Activated naive CD8-positive, alpha-beta T cell treated with anti-CD3 and anti-CD28 coated beads for 36 hours (primary cell): ENCODE measurements around the gene IRF6. TPM values are rescaled to one million over a fixed set of nuclear protein-coding genes. Genes with fewer than 3 reads are reported as not detected.
"Not testable (repeated sequence)": the region's sequence is repeated elsewhere in the genome, so short reads cannot be mapped to it uniquely, and the experiment has no call there.

Experiments
- DNase-seq: peaks from one replicate; pipeline ENCODE4 v3.0.0; 2021
- H3K27ac Mint-ChIP-seq: one replicate; pipeline ENCODE4 v1.8.0; 2022; ENCODE audit warnings: mild to moderate bottlenecking, moderate library complexity, mixed read lengths
- H3K27me3 Mint-ChIP-seq: one replicate; pipeline ENCODE4 v1.8.0; 2022; ENCODE audit warnings: mild to moderate bottlenecking, mixed read lengths
- H3K36me3 Mint-ChIP-seq: one replicate; pipeline ENCODE4 v1.8.0; 2021; ENCODE audit warnings: mild to moderate bottlenecking, mixed read lengths
- H3K4me1 Mint-ChIP-seq: one replicate; pipeline ENCODE4 v1.8.0; 2021; ENCODE audit warnings: mixed read lengths
- H3K4me3 Mint-ChIP-seq: one replicate; pipeline ENCODE4 v1.8.0; 2022; ENCODE audit warnings: mild to moderate bottlenecking, moderate library complexity, mixed read lengths
- H3K9me3 Mint-ChIP-seq: one replicate; pipeline ENCODE4 v1.8.0; 2022; ENCODE audit warnings: mixed read lengths
- total RNA-seq, 2 experiments: library from RNA; stranded (reverse); gene quantifications; one replicate each; pipeline ENCODE4 v1.2.3, GENCODE V29; 2021

The IRF6 gene
- total RNA-seq, 2 experiments from 2014 or later: 2.1 to 2.4 TPM

DNA sequence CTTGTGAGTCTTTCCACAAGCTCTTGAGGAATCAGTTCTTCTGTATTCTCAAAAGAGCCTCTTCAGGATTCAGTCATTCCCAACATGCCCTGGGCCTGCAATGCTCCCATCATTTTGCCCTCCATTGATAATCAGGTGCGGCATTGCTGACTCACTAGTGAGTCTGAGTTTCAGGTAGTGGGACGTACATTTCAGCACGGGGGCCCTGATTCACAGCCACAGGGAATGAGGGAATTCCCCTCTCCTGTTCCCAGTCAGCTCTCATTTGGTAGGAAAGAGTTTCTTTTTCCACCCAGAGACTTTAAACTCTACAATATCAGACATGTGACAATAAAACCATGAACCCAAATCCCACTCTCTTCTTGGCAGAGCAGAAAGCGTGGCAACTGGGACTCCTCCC is 3.7 kb upstream of the IRF6 start:
- Mint-ChIP-seq H3K4me1 (peaks cover 20% of the 10 kb centered on the region), H3K27me3 (no peaks in the 10 kb centered on the region), H3K27ac (no peak overlapping the region), H3K36me3 (no peaks in the 10 kb centered on the region), H3K9me3 (no peaks in the 10 kb centered on the region), H3K4me3 (no peak overlapping the region)
- DNase-seq: no peak

DNA sequence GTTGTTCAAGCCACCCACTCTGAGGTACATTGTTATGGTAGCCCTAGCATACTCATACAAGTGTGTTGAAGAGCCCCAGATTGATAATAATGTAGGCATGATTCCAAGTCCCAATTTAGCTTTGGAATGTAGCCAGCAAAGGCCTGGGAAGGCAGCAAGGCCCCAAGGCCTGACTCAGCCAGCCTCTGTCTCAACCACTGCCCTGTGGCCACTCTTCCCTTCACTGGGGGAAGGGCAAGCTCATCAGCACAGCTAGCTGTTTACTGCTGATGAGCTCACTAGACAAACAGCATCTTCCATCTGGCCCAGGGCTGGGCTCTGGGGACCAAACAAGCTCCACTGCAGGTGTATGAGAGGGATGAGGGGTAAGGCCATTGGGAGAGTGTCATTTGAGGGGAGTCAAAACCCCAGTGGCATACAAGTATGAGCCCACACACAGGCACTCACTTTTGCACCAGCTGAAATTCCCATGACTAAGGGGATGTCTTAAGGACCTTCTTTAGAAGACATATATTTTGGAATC is 2.2 kb upstream of the IRF6 start:
- Mint-ChIP-seq H3K4me3 (no peak overlapping the region), H3K27me3 (no peaks in the 10 kb centered on the region), H3K9me3 (no peaks in the 10 kb centered on the region), H3K36me3 (no peaks in the 10 kb centered on the region), H3K27ac (no peak overlapping the region), H3K4me1 (peaks cover 25% of the 10 kb centered on the region)
- no peak for DNase-seq

DNA sequence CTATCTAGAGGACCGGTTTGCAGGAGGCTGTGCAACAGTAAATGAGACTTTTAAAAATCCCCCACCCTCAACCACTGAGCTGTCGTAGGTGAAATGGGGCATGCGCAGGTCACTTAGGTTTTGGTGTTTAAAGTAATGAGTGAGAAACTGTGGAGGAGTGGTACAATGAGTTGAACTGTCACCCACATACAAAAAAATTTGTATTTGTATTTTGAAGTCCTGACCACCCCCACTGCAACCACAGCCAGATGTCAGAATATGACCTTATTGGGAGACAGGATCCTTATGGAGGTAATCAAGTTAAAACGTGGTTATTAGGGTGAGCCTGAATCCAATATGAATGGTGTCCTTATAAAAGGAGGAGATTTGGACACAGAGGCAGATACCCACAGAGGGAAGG is 1.6 kb upstream of the IRF6 start:
- H3K4me3 Mint-ChIP-seq: no peak overlapping the region
- no peak for DNase-seq
- no peaks in the 10 kb centered on the region for H3K36me3 Mint-ChIP-seq
- H3K4me1 Mint-ChIP-seq: peaks cover 25% of the 10 kb centered on the region
- no peaks in the 10 kb centered on the region for H3K9me3 Mint-ChIP-seq
- H3K27ac Mint-ChIP-seq: no peak overlapping the region
- H3K27me3 Mint-ChIP-seq: no peaks in the 10 kb centered on the region

DNA sequence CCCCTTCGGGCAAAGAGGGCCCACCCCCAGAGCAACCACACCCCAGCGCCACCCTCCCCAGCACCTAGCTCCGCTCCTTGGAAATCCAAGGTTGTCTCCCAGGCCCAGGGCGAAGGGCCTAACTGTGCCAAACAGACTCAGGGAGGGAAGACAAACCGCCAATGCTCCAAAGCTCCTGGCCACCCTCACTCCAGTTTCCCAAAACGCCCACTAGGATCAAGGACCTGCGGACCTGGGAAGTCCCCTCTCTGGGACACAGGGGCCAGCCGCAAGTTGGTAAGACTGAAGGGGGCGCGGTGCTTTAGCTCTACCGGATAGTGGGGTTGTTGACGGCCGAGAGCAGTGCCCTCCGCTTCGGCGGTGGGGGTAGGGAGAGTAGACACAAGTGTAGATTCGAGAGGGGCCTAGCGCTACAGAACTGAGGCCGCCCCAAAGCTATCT is 581 bp downstream of the IRF6 start:
- H3K9me3 Mint-ChIP-seq: no peaks in the 10 kb centered on the region
- H3K4me1 Mint-ChIP-seq: peaks cover 25% of the 10 kb centered on the region
- no peak for DNase-seq
- H3K27me3 Mint-ChIP-seq: no peaks in the 10 kb centered on the region
- peak overlapping the region; percentile 87 for H3K4me3 Mint-ChIP-seq
- H3K36me3 Mint-ChIP-seq: no peaks in the 10 kb centered on the region
- no peak overlapping the region for H3K27ac Mint-ChIP-seq

DNA sequence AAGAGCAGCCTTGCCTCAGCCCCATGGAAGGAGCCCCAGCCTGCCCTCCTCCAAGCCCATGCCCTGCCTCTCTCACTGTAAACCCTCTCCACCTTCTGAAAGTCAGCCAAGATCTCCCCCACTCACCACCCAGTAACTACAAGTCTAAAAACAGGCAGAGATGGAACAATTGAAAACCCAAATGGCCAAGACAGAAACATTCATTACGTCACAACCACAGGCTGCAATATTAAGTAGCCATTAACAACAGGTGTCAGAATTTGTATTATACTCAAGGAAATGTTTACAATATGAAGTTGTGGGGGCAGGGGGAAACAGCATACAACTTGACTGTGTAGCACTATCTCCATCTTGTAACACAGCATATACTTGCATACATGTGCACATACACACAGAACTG is 2.4 kb downstream of the IRF6 start:
- no peaks in the 10 kb centered on the region for H3K27me3 Mint-ChIP-seq
- no peak for DNase-seq
- no peaks in the 10 kb centered on the region for H3K9me3 Mint-ChIP-seq
- H3K27ac Mint-ChIP-seq: no peak overlapping the region
- H3K4me1 Mint-ChIP-seq: peaks cover 25% of the 10 kb centered on the region
- H3K4me3 Mint-ChIP-seq: no peak overlapping the region
- H3K36me3 Mint-ChIP-seq: no peaks in the 10 kb centered on the region

DNA sequence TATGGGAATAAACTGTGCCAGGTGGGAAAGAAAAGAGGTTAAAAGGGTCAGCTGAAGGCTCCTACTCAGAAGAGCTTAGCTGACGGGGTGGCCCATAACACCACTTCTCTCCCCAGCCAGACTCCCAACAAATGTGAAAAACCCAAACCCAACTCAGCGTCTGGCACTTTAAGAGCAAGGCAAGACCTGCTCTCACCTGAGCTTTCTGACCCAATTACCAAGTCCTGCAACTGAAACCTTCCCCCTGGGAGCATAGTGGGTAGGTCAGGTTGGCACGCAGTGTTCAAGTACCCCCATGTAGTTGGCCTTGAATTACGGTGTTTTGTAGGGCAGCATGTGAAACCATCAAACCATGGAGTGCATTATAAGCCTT is 3.2 kb downstream of the IRF6 start:
- Mint-ChIP-seq H3K4me1 (peaks cover 25% of the 10 kb centered on the region), H3K9me3 (no peaks in the 10 kb centered on the region), H3K27me3 (no peaks in the 10 kb centered on the region), H3K36me3 (peaks cover 2% of the 10 kb centered on the region), H3K27ac (no peak overlapping the region), H3K4me3 (no peak overlapping the region)
- DNase-seq: no peak

DNA sequence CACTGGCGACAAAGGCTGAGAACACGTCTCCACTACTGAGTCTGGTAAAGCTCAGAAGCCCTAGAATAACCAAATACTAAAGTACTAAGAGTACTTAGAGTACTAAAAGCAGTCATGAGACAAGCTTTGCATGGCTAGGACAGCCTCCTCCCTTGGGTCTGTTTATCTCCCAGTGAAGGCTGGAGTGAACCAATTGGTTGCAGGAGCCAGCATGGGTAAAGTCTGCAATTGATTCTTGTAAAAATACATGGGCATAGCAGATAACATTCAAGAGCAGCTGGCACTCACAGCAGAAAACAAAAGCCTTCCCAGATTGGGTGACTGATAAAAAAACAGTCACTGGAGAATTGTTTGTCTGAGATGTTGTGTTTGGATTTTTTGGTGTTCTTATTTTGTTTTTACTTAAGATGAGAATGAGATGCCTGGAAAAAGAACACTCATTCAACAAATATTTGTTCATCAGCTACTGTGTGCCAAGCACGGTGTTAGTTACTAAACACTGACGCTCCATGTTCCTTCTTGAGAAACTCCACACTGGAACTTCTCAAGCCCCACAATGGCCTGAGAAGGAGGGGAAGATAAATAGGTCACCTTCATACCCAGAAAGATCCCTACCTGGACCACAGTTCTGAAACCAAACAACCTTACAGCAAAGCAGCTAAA is 3.7 kb downstream of the IRF6 start:
- no peak overlapping the region for H3K4me3 Mint-ChIP-seq
- H3K36me3 Mint-ChIP-seq: peaks cover 2% of the 10 kb centered on the region
- no peaks in the 10 kb centered on the region for H3K27me3 Mint-ChIP-seq
- H3K27ac Mint-ChIP-seq: no peak overlapping the region
- peaks cover 21% of the 10 kb centered on the region for H3K4me1 Mint-ChIP-seq
- H3K9me3 Mint-ChIP-seq: no peaks in the 10 kb centered on the region
- DNase-seq: no peak

DNA sequence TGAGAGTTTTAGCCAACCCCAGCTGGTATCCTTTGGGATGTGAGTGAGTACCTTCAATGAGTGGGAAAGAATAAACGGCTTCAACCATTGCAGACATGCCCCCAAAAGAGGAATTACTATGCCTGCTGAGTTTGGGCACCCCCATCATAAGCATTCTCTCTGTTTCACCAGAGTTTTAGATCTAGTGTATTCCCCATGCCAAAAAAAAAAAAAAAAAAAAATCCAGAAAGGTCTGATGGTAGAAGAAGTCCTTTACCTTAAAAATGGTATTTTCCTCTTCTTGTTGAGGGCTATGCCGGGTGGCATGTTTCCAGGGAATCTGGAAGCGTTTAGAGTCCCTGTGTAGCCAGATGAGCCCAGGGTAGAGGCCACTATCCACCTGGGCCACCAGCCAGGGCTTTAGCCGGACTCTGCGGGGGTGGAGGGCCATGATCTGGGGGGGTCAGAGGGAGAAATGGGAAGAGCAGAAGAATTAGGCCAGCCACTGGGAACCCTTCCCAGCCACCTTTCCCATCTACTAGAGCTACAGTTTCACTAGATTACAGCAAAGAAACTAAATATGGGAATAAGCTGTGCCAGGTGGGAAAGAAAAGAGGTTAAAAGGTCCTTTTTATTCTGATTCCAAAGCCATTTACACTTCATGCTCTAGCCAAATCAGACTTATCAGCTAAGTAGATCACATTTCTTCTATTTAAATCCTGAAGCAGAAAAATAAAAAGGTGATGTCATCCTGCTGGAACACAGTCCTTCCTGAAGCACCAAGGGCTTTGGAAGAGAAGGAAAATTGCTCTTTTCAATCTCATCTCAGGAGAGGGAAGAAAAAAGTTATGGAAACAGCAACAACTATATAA is 4.7 kb downstream of the IRF6 start:
- no peak overlapping the region for H3K27ac Mint-ChIP-seq
- no peaks in the 10 kb centered on the region for H3K9me3 Mint-ChIP-seq
- peaks cover 17% of the 10 kb centered on the region for H3K4me1 Mint-ChIP-seq
- no peak for DNase-seq
- peaks cover 2% of the 10 kb centered on the region for H3K36me3 Mint-ChIP-seq
- no peak overlapping the region for H3K4me3 Mint-ChIP-seq
- H3K27me3 Mint-ChIP-seq: no peaks in the 10 kb centered on the region

DNA sequence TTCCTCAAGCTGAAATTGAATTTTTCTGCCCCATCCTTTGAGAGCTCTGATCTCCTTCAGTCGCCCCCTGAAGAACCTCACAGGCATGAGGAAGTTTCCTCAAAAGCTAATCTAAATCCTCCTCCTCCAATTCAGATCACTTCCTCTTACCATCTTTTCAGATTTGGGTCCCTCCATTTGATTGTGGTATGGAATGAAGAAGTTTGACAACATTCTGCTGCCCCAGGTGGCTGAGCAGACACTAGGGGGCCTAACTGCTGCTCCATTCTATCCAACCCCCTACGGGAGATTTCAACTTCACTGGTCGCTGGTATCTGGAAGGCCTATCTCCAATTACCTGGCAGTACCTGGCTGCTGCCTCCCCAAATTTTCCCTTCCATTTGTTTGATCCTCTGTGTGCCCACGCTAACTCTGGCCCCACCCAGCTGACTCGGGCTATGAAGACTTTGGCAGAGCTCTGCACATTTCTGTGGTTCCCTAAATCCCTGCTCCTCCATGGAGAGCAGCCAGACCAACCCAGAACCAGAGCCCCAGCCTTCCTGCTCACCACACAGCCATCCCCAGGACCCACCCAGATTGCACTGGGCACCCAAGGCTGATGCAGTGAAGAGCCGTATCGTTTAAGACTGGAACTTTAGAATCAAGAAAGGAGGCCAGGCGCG is 7.8 kb downstream of the IRF6 start:
- Mint-ChIP-seq H3K9me3 (no peaks in the 10 kb centered on the region), H3K27me3 (no peaks in the 10 kb centered on the region), H3K36me3 (peaks cover 6% of the 10 kb centered on the region), H3K27ac (no peak overlapping the region), H3K4me3 (no peak overlapping the region), H3K4me1 (no peaks in the 10 kb centered on the region)
- DNase-seq: no peak

DNA sequence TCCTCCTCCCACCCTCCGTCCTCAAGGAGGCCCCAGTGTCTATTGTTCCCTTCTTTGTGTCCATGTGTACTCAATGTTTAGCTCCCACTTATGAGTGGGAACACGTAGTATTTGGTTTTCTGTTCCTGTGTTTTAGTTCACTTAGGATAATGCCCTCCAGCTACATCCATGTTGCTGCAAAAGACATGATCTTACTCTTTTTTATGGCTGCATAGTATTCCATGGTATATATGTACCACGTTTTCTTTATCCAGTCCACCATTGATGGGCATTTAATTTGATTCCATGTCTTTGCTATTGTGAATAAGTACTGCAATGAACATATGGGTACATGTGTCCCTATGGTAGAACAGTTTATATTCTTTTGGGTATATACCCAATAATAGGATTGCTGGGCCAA is 12.2 kb downstream of the IRF6 start:
- not testable (repeated sequence) for H3K27me3 Mint-ChIP-seq, H3K4me1 Mint-ChIP-seq, H3K27ac Mint-ChIP-seq, H3K9me3 Mint-ChIP-seq, H3K4me3 Mint-ChIP-seq, DNase-seq
- H3K36me3 Mint-ChIP-seq: peaks cover 11% of the 10 kb centered on the region

DNA sequence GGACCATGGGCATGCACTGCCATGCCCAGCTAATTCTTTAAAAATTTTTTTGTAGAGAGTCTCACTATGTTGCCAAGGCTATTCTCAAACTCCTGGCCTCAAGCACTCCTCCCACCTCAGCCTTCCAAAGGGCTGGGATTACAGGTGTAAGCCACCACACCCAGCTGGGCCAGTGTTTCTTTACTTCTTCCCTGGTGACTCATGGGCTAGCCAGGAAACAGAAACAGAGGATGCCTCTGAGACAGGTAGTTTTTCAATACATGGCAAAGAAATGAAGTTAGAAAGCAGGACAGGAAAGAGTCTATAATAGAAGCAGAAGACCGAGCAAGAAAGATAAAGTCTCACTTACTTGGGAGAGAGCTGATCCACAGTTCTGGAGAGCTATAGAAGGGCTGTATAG is 14.0 kb downstream of the IRF6 start:
- H3K9me3 Mint-ChIP-seq: no peaks in the 10 kb centered on the region
- H3K4me1 Mint-ChIP-seq: no peaks in the 10 kb centered on the region
- peaks cover 9% of the 10 kb centered on the region for H3K36me3 Mint-ChIP-seq
- H3K27ac Mint-ChIP-seq: no peak overlapping the region
- DNase-seq: no peak
- H3K4me3 Mint-ChIP-seq: no peak overlapping the region
- H3K27me3 Mint-ChIP-seq: no peaks in the 10 kb centered on the region

DNA sequence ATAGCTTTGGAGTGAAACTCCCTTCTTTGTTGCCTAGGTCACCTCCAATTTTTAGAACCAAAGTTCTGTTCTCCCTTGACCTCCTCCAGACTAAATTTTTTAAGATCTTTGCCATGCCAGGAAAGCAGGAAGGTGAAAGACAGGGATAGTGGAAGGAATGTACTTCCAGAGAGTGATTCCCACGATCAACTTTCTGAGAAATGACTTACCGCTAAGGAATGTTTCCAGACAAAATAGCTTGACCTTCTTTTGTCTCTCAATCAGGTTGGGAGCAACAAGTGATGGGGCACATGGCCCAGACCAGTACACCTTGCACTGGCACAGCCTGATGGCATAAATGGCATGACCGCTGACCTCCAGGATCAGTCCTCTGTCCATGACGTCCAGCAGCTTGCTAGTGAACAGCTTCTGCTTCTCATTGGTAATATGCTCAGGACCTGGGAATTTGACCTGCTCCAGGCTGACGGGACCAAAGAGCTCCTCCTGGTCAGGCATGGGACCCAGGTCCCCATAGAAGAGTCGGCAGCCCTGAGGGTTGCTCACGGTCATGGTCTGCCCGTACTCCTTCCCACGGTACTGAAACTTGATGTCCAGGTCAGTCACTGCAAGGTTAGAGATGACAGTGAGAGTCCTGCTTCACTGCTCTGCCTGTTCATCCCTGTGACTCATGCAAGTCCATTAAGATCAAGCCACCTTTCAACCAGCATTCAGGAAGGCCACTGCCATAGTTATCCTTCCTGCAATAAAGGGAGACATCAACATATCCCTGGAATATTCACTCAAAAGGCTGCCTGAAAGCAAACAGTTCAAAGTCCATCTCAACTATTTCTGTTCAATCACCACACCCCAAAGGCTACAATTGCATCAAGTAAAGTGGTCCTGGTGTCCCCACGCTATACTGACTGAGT is 15.4 kb downstream of the IRF6 start:
- Mint-ChIP-seq H3K27ac (no peak overlapping the region), H3K4me1 (no peaks in the 10 kb centered on the region), H3K4me3 (no peak overlapping the region), H3K9me3 (peaks cover under 1% of the 10 kb centered on the region), H3K36me3 (peaks cover 9% of the 10 kb centered on the region), H3K27me3 (no peaks in the 10 kb centered on the region)
- no peak for DNase-seq

DNA sequence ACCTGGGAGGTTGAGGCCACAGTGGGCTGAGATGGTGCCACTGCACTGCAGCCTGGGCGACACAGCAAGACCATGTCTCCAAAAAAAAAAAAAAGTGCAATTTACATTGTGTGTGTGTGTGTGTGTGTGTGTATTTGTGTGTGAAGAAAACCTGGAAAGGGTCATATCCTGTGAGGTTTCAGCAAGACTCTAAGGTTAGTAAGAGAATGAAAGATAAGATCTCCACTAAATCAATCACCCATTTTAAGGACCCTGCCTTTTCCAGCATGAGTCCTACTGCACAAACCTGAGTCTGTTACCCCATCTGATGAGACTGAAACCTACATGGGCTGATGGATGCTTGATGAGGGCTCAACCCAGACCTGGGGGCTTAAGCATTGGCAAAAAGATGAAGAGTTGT is 16.7 kb downstream of the IRF6 start:
- H3K27me3 Mint-ChIP-seq: peaks cover 3% of the 10 kb centered on the region
- H3K4me1 Mint-ChIP-seq: peaks cover 7% of the 10 kb centered on the region
- peaks cover 10% of the 10 kb centered on the region for H3K36me3 Mint-ChIP-seq
- H3K27ac Mint-ChIP-seq: no peak overlapping the region
- H3K9me3 Mint-ChIP-seq: peaks cover 2% of the 10 kb centered on the region
- no peak for DNase-seq
- H3K4me3 Mint-ChIP-seq: no peak overlapping the region

DNA sequence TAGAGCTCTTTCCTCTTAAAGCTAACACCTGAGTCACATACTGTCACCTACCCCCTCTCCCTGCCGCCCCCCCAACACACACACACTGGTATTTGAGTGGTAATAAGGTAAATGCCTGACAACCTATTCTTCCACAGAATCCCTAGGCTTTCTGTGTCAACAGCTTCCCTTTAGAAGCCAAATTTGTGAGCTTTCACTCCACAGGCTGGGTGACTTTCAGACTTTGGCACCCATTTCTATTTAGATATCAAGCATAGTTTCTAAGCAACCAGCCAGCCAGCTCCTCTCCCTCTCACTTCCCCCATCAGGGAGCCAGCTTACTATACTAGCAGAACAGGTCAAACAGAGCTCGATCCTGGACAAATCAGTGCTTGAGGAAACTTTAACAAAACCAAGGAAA is 18.4 kb downstream of the IRF6 start:
- Mint-ChIP-seq H3K36me3 (peaks cover 19% of the 10 kb centered on the region), H3K27ac (no peak overlapping the region), H3K9me3 (peaks cover 2% of the 10 kb centered on the region), H3K4me3 (no peak overlapping the region), H3K4me1 (peaks cover 21% of the 10 kb centered on the region), H3K27me3 (peaks cover 4% of the 10 kb centered on the region)
- no peak for DNase-seq
